Measurements from ENCODE around the gene HSD11B1. TPM values are rescaled to one million over a fixed set of nuclear protein-coding genes. Genes with fewer than 3 reads are reported as not detected.

The HSD11B1 gene
- total and polyA plus RNA-seq, 12 donors = 0.59 to 15.7 (median 3.0) TPM

- no peak overlapping the region for H3K27ac ChIP-seq
Measured at GRCh38 chr1:209749670-209750323, 45.2 kb downstream of the HSD11B1 start.

GRCh38 chr1:209751627-209752231 lies 47.1 kb downstream of the HSD11B1 start:
- intact Hi-C loops (cut with DNase I) = no loop called here
- Histone ChIP-seq H3K27ac (peak overlapping the region in 1 of 10 donors; percentile 76), H3K4me3 (no peak overlapping the region), H3K36me3 (no peaks in the 10 kb centered on the region), H3K4me1 (peaks cover 0 to 59% (median 13%) of the 10 kb centered on the region in 9 donors), H3K9me3 (no peaks in the 10 kb centered on the region), H3K27me3 (no peaks in the 10 kb centered on the region)
- DNase-seq (no peak), ATAC-seq (no peak)
- TF ChIP-seq, protein P1, sequence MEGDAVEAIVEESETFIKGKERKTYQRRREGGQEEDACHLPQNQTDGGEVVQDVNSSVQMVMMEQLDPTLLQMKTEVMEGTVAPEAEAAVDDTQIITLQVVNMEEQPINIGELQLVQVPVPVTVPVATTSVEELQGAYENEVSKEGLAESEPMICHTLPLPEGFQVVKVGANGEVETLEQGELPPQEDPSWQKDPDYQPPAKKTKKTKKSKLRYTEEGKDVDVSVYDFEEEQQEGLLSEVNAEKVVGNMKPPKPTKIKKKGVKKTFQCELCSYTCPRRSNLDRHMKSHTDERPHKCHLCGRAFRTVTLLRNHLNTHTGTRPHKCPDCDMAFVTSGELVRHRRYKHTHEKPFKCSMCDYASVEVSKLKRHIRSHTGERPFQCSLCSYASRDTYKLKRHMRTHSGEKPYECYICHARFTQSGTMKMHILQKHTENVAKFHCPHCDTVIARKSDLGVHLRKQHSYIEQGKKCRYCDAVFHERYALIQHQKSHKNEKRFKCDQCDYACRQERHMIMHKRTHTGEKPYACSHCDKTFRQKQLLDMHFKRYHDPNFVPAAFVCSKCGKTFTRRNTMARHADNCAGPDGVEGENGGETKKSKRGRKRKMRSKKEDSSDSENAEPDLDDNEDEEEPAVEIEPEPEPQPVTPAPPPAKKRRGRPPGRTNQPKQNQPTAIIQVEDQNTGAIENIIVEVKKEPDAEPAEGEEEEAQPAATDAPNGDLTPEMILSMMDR (IDR thresholded peaks at IDR 0.05) = no peak
- WGBS, 2 donors = 63 to 79% methylated on average over 5 of the region's 5 CpGs

More at GRCh38 chr1:209749670-209750323, 45.2 kb downstream of the HSD11B1 start:
- Histone ChIP-seq H3K4me3 (no peak overlapping the region), H3K4me1 (peaks cover 0 to 41% (median 20%) of the 10 kb centered on the region in 9 donors), H3K27me3 (no peaks in the 10 kb centered on the region), H3K9me3 (no peaks in the 10 kb centered on the region), H3K36me3 (no peaks in the 10 kb centered on the region)
- intact Hi-C loops (cut with DNase I) = loop anchor here (2.0 to 10.0 kb wide), 16 partner anchors 42 to 175 kb away; no protein-coding TSS in a partner anchor
- TF ChIP-seq, protein P1 (IDR thresholded peaks at IDR 0.05) = no peak
- 76 to 89% methylated on average over 6 of the region's 6 CpGs for WGBS, 2 donors
- DNase-seq (no peak), ATAC-seq (no peak)

- 90% methylated on average over 3 of the region's 3 CpGs for WGBS, 2 donors
- Histone ChIP-seq H3K9me3 (no peaks in the 10 kb centered on the region), H3K4me3 (no peak overlapping the region), H3K27me3 (no peaks in the 10 kb centered on the region), H3K27ac (no peak overlapping the region), H3K4me1 (peaks cover 0 to 55% (median 3%) of the 10 kb centered on the region in 9 donors), H3K36me3 (no peaks in the 10 kb centered on the region)
- ATAC-seq (no peak), DNase-seq (no peak)
- TF ChIP-seq, protein P1 (IDR thresholded peaks at IDR 0.05) = no peak
- intact Hi-C loops (cut with DNase I) = no loop called here
Measured at GRCh38 chr1:209752890-209753289, 48.2 kb downstream of the HSD11B1 start.

GRCh38 chr1:209755256-209755655 lies 50.6 kb downstream of the HSD11B1 start:
- peaks cover 0 to 61% (median 0%) of the 10 kb centered on the region in 9 donors for H3K4me1 ChIP-seq
- peak overlapping the region in 2 of 10 donors; percentile 13 to 92 for H3K27ac ChIP-seq
- ATAC-seq (no peak), DNase-seq (no peak)
- H3K36me3 ChIP-seq = peaks cover 0 to 14% (median 0%) of the 10 kb centered on the region in 9 donors
- H3K27me3 ChIP-seq = no peaks in the 10 kb centered on the region
- H3K4me3 ChIP-seq = no peak overlapping the region
- 79 to 100% methylated on average over 1 of the region's 1 CpG for WGBS, 2 donors
- intact Hi-C loops (cut with DNase I) = no loop called here
- TF ChIP-seq, protein P1 (IDR thresholded peaks at IDR 0.05) = no peak
- no peaks in the 10 kb centered on the region for H3K9me3 ChIP-seq
